Measurements from ENCODE around the gene LMO3.

Gene LMO3

DNA sequence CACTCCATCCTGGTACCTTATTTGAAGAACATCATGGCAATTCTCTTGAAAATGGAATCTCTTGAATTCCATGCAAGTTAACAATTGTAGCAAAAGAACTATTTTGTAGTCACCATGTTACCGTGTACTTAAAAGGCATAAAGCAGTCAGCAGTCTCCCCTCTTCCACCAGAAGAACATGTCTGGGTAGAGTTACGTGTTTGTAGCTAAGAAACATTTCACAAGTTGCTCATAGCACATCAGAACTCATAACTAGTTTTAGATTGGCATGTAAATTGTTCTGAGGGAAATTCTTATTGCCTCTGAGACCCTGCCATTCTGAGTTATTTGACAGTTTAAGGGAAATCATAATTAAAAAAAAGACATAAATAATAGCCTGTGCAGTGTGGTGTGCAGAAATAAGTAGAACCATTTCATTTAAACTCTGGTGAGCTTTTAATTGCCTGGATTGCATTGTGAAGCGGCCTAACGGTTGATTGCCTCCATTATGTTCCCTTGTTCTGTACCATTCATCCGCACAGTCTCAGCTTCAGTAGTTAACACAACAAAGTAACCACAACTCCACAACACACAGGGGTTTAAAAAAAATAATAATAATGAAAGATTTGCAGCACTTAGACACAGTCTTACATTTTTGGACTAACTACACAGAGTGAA is 2.6 kb downstream of the LMO3 start:
- TF ChIP-seq, protein P1, sequence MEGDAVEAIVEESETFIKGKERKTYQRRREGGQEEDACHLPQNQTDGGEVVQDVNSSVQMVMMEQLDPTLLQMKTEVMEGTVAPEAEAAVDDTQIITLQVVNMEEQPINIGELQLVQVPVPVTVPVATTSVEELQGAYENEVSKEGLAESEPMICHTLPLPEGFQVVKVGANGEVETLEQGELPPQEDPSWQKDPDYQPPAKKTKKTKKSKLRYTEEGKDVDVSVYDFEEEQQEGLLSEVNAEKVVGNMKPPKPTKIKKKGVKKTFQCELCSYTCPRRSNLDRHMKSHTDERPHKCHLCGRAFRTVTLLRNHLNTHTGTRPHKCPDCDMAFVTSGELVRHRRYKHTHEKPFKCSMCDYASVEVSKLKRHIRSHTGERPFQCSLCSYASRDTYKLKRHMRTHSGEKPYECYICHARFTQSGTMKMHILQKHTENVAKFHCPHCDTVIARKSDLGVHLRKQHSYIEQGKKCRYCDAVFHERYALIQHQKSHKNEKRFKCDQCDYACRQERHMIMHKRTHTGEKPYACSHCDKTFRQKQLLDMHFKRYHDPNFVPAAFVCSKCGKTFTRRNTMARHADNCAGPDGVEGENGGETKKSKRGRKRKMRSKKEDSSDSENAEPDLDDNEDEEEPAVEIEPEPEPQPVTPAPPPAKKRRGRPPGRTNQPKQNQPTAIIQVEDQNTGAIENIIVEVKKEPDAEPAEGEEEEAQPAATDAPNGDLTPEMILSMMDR (IDR thresholded peaks at IDR 0.05; ENCODE audit: low read depth, low read length), result no peak
- no peak overlapping the region for H3K4me3 ChIP-seq (replicated peaks in 1 of 2; ENCODE audit: low read depth in 2 of 2, low read length in 2 of 2)
- no peak for DNase-seq (ENCODE audit: low read depth in 2 of 2)

DNA sequence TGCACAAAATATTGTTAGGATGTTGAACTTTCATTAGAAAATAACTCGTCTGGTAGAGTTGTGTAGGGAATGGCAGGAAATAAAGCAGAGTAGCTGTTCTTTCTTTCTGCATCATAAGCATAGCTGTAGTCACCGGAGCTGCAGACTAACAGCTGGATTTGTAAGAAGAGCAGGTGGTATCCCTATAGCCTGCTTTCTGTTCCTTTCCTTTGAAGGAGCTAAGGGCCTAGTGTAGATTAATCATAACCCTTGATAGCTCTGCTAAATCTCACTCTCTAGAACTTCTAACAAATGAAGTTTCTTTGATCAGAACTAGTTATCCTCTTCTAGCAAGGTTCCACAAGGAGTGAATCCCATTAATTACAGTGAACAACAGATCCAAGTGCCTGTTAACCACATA is 3.5 kb downstream of the LMO3 start:
- no peak for DNase-seq (ENCODE audit: low read depth in 2 of 2)
- H3K4me3 ChIP-seq (replicated peaks in 1 of 2; ENCODE audit: low read depth in 2 of 2, low read length in 2 of 2), result no peak overlapping the region
- TF ChIP-seq, protein P1 (IDR thresholded peaks at IDR 0.05; ENCODE audit: low read depth, low read length), result no peak

DNA sequence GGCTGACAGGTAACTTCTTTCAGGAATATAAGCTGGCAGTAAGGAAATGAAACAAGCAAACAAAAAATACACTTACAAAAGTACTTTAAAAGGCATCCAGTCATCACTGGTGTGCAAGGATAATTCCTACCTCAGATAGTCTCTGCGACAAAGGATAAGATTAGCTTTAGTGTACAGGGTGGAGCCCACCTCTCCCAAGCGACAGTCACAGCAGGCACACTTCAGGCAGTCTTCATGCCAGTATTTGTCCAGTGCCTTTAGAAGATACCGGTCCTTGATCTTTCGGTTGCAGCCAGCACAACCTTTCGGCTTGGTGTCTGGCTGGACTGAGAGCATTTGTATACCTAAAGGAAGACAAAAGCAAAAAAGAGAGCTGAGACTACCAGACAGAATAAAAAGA is 5.4 kb downstream of the LMO3 start:
- H3K4me3 ChIP-seq (replicated peaks in 1 of 2; ENCODE audit: low read depth in 2 of 2, low read length in 2 of 2), result no peak overlapping the region
- TF ChIP-seq, protein P1 (IDR thresholded peaks at IDR 0.05; ENCODE audit: low read depth, low read length), result no peak
- DNase-seq (ENCODE audit: low read depth in 2 of 2), result no peak

DNA sequence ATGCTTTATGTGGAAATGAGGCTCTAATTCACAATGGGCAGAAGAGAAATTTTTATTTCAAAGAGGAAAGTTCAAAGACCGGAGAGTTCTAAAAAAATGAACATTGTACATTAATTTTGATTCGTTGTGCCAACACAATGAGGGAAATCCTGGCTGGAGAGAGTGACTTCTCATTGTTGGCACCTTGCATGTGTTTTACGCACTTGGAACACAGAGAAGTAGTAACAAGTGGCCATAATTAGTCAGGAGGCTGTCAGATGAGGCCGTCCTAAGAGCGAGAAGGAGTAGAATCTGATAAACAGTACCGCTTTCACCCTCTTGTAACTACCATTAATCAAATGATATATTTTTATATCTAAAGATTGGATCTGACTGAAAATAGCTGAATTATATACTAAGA is 6.9 kb downstream of the LMO3 start:
- no peak overlapping the region for H3K4me3 ChIP-seq (replicated peaks in 1 of 2; ENCODE audit: low read depth in 2 of 2, low read length in 2 of 2)

DNA sequence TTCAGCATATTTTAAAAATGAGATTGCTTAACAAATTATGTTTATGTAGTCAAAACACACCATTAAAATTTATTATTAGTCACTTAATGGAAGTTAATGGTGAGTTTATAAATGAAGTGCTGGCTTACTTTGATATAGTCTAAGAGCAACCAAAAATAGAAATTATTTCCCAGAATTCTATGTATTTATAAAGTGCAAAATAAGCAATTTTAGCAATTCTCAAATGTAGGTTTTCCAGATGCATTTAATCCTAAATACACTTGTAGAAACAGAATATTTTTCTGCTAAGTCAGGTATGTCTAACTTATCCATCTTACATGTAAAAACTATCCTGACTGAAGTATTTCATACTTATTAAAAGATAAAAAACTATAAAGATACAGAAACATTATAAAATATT is 11.2 kb downstream of the LMO3 start:
- H3K4me3 ChIP-seq (replicated peaks in 1 of 2; ENCODE audit: low read depth in 2 of 2, low read length in 2 of 2), result no peak overlapping the region
- no peak for DNase-seq (ENCODE audit: low read depth in 2 of 2)
- TF ChIP-seq, protein P1 (IDR thresholded peaks at IDR 0.05; ENCODE audit: low read depth, low read length), result no peak

More for the DNA sequence above, 6.9 kb downstream of the LMO3 start:
- no peak for DNase-seq (ENCODE audit: low read depth in 2 of 2)
- TF ChIP-seq, protein P1 (IDR thresholded peaks at IDR 0.05; ENCODE audit: low read depth, low read length), result no peak

DNA sequence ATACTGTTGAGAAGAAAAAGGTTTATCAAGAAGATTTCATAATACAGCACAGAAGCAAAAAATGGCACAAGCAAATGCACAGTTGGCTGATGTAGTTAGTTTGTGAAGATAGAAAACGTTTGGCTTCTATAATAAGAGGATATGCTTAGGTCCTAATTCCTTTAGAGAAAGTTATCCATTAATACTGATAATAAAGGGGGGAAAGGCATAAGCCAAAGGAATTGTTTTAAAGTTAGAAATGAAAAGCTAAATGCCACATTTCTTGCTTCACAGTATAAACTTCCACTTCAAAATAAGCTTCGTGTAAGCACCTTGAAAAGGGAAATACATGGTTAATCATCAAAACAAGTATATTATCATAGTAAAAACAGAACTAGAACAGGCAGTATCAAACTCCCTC is 12.4 kb downstream of the LMO3 start:
- no peak for DNase-seq (ENCODE audit: low read depth in 2 of 2)
- TF ChIP-seq, protein P1 (IDR thresholded peaks at IDR 0.05; ENCODE audit: low read depth, low read length), result no peak
- no peak overlapping the region for H3K4me3 ChIP-seq (replicated peaks in 1 of 2; ENCODE audit: low read depth in 2 of 2, low read length in 2 of 2)

DNA sequence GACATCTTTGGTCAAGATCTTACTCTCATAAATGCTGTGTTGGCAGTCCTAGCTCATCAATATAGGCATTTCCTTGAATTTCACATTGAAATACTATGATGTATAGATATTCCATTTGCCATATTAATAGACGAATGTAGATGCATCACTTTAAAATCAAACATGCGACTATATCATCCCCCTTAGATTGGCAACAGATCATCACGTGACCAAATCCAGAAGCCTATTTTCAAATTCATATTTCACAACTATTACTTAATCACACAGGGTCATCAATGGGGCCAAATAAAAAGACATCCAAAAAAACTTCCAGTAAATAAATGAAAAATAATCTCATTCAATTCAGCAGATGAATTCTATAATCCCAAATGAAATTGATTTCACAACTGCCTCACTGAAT is 15.3 kb downstream of the LMO3 start:
- TF ChIP-seq, protein P1 (IDR thresholded peaks at IDR 0.05; ENCODE audit: low read depth, low read length), result no peak
- no peak overlapping the region for H3K4me3 ChIP-seq (replicated peaks in 1 of 2; ENCODE audit: low read depth in 2 of 2, low read length in 2 of 2)
- no peak for DNase-seq (ENCODE audit: low read depth in 2 of 2)

Measured in cardiac fibroblast (primary cell).